HEK293T (cell line): Measurements from ENCODE around the gene STAB2.

Experiments used
- ARNT ChIP-seq: fragments of 450-650 bp; IDR thresholded peaks from 2 replicates; pipeline ENCODE4 v1.6.1; 2017; ENCODE audit warnings: mild to moderate bottlenecking
- BHLHE40 ChIP-seq: fragments of 450-650 bp; IDR thresholded peaks from 2 replicates; pipeline ENCODE4 v1.6.1; 2016; ENCODE audit warnings: mild to moderate bottlenecking, moderate library complexity, borderline replicate concordance
- CTBP1 ChIP-seq: fragments of 450-650 bp; IDR thresholded peaks from 2 replicates; pipeline ENCODE4 v1.6.1; 2016; ENCODE audit warnings: borderline replicate concordance
- ELF4 ChIP-seq: fragments of 450-650 bp; IDR thresholded peaks from 2 replicates; pipeline ENCODE4 v1.6.1; 2017; ENCODE audit warnings: antibody characterized with exemption
- FOXA1 ChIP-seq: fragments of 450-650 bp; IDR thresholded peaks from 2 replicates; pipeline ENCODE4 v1.6.1; 2016; ENCODE audit warnings: mild to moderate bottlenecking
- FOXK2 ChIP-seq: fragments of 450-650 bp; IDR thresholded peaks from 2 replicates; pipeline ENCODE4 v1.6.1; 2016; ENCODE audit warnings: mild to moderate bottlenecking
- FOXM1 ChIP-seq: fragments of 450-650 bp; IDR thresholded peaks from 2 replicates; pipeline ENCODE4 v1.6.1; 2017; ENCODE audit warnings: mild to moderate bottlenecking, borderline replicate concordance
- HDGF ChIP-seq: fragments of 450-650 bp; IDR thresholded peaks from 2 replicates; pipeline ENCODE4 v1.6.1; 2017; ENCODE audit warnings: antibody characterized with exemption, borderline replicate concordance
- LEF1 ChIP-seq: fragments of 450-650 bp; IDR thresholded peaks from 2 replicates; pipeline ENCODE4 v1.6.1; 2017; ENCODE audit warnings: mild to moderate bottlenecking, borderline replicate concordance
- SUZ12 ChIP-seq: fragments of 450-650 bp; IDR thresholded peaks from 2 replicates; pipeline ENCODE4 v1.6.1; 2016; ENCODE audit warnings: mild to moderate bottlenecking
- TARDBP ChIP-seq: fragments of 450-650 bp; IDR thresholded peaks from 2 replicates; pipeline ENCODE4 v1.6.1; 2016
- ZNF384 ChIP-seq: fragments of 450-650 bp; IDR thresholded peaks from 2 replicates; pipeline ENCODE4 v1.6.1; 2016
- TF ChIP-seq, protein P1 (sequence below): fragments of 450-650 bp; IDR thresholded peaks from 2 replicates; pipeline ENCODE4 v1.6.1; 2016

GRCh38 chr12:103673487-103673886 lies 86.4 kb downstream of the STAB2 start:
- TF ChIP-seq TARDBP (no peak), BHLHE40 (no peak), SUZ12 (no peak), FOXM1 (no peak), ARNT (no peak), FOXA1 (no peak), HDGF (no peak), ELF4 (no peak), ZNF384 (no peak), FOXK2 (no peak), LEF1 (no peak), CTBP1 (no peak)
- TF ChIP-seq, protein P1, sequence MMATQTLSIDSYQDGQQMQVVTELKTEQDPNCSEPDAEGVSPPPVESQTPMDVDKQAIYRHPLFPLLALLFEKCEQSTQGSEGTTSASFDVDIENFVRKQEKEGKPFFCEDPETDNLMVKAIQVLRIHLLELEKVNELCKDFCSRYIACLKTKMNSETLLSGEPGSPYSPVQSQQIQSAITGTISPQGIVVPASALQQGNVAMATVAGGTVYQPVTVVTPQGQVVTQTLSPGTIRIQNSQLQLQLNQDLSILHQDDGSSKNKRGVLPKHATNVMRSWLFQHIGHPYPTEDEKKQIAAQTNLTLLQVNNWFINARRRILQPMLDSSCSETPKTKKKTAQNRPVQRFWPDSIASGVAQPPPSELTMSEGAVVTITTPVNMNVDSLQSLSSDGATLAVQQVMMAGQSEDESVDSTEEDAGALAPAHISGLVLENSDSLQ, result no peak
